H1 (cell line): Measurements from ENCODE around the gene CCDC110. TPM values are rescaled to one million over a fixed set of nuclear protein-coding genes. Genes with fewer than 3 reads are reported as not detected.

Experiments
- CHD7 ChIP-seq: fragments of 300-600 bp; sonication (generic); IDR thresholded peaks from 2 replicates; pipeline ENCODE4 v1.7.1; 2012; ENCODE audit warnings: low read length, moderate library complexity, mild to moderate bottlenecking, inconsistent platforms; ENCODE audit not compliant: insufficient replicate concordance
- EP300 ChIP-seq, 2 experiments: IDR thresholded peaks; 1 replicate in 1 of 2; 2 replicates in 1 of 2; pipeline ENCODE4 v1.6.1; 2011 to 2012; ENCODE audit warnings: low read depth in 2 of 2, low read length in 2 of 2, mild to moderate bottlenecking in 2 of 2, borderline replicate concordance in 1 of 2, inconsistent platforms in 1 of 2, moderate library complexity in 1 of 2
- GTF2F1 ChIP-seq: IDR thresholded peaks from 2 replicates; pipeline ENCODE4 v1.6.1; 2012; ENCODE audit warnings: low read depth, low read length, improper control_type of control experiment, borderline replicate concordance
- KDM4A ChIP-seq: IDR thresholded peaks from one replicate; pipeline ENCODE4 v1.7.1; 2012; ENCODE audit warnings: low read depth, mild to moderate bottlenecking, moderate library complexity, low read length, inconsistent platforms; ENCODE audit not compliant: severe bottlenecking
- SUZ12 ChIP-seq: fragments of 200-600 bp; sonication (generic); IDR thresholded peaks from 2 replicates; pipeline ENCODE4 v1.6.1; 2012; ENCODE audit warnings: mild to moderate bottlenecking, inconsistent platforms, low read length, moderate library complexity, mixed read lengths
- TEAD4 ChIP-seq: IDR thresholded peaks from 2 replicates; pipeline ENCODE4 v1.6.1; 2012; ENCODE audit warnings: low read depth, low read length, inconsistent platforms, mixed read lengths
- polyA plus RNA-seq, 7 experiments: library from polyadenylated mRNA; depleted of rRNA in 3 of 7; stranded (reverse) in 5 of 7; unstranded in 2 of 7; fragments of >200 nt in 5 of 7; fragments of 200-250 nt in 2 of 7; gene quantifications; 1 replicate in 5 of 7; 2 replicates in 1 of 7; 4 replicates in 1 of 7; pipeline versions ENCODE4 v1.2.1 to v1.2.3, GENCODE V29; 2011 to 2013; ENCODE audit warnings: missing spikeins in 2 of 7, mixed read lengths in 2 of 7
- total RNA-seq: library from RNA; stranded (reverse); fragmentation: NEBNext Ultra II Directional; extraction: Animal tissue kit (Norgen Biotek cat#: 25700); gene quantifications from 2 replicates; pipeline ENCODE4 v1.2.1, GENCODE V29; 2021

Gene CCDC110
- total and polyA plus RNA-seq, 2 of the 8 experiments (the other 6 are each of a cell fraction or from before 2014, with no cell fraction given): 0.33 to 3.1 TPM

- TF ChIP-seq CHD7 (no peak), KDM4A (no peak), GTF2F1 (no peak), TEAD4 (no peak), EP300 (IDR thresholded peaks at IDR 0.05; ENCODE audit: borderline replicate concordance in 1 of 2, low read depth in 2 of 2, low read length in 2 of 2) (no peak), SUZ12 (no peak)
Measured at GRCh38 chr4:185445209-185445608, 26.3 kb downstream of the CCDC110 start (continued).
